T-helper 1 cell treated with Interleukin-12 subunit alpha and Interleukin-12 subunit beta and Interleukin-4 antibody, amounts not matched to agents 30 μg/mL and 1 μg/mL, for 36 hours (primary cell): ENCODE measurements around the gene FGA.
"Not testable (repeated sequence)": the region's sequence is repeated elsewhere in the genome, so short reads cannot be mapped to it uniquely, and the experiment has no call there.

Experiments used
- H3K27ac Mint-ChIP-seq: one replicate; pipeline ENCODE4 v1.8.0; 2021; ENCODE audit warnings: mild to moderate bottlenecking, mixed read lengths
- H3K27me3 Mint-ChIP-seq: one replicate; pipeline ENCODE4 v1.8.0; 2021; ENCODE audit warnings: low read depth, mixed read lengths
- H3K36me3 Mint-ChIP-seq: one replicate; pipeline ENCODE4 v1.8.0; 2021; ENCODE audit warnings: low read depth, mixed read lengths
- H3K4me1 Mint-ChIP-seq: one replicate; pipeline ENCODE4 v1.8.0; 2021; ENCODE audit warnings: low read depth, mixed read lengths
- H3K4me3 Mint-ChIP-seq: one replicate; pipeline ENCODE4 v1.8.0; 2021; ENCODE audit warnings: mild to moderate bottlenecking, moderate library complexity, mixed read lengths
- H3K9me3 Mint-ChIP-seq: one replicate; pipeline ENCODE4 v1.8.0; 2021; ENCODE audit warnings: mixed read lengths

Gene FGA

GRCh38 chr4:154614306-154614705 is 23.8 kb upstream of the FGA start:
- H3K27ac Mint-ChIP-seq = no peak overlapping the region
- peaks cover 5% of the 10 kb centered on the region for H3K9me3 Mint-ChIP-seq
- peaks cover 3% of the 10 kb centered on the region for H3K36me3 Mint-ChIP-seq
- H3K4me3 Mint-ChIP-seq = no peak overlapping the region
- peaks cover 25% of the 10 kb centered on the region for H3K27me3 Mint-ChIP-seq
- H3K4me1 Mint-ChIP-seq = peaks cover 11% of the 10 kb centered on the region

GRCh38 chr4:154612472-154613414 is 22.2 kb upstream of the FGA start, which contains the start of gene FGG:
FGG (minus strand) TSS chr4:154612656; CDS start chr4:154612609, 47 bp downstream.
- Mint-ChIP-seq H3K36me3 (peaks cover 3% of the 10 kb centered on the region), H3K4me3 (no peak within 1 kb of the TSS), H3K27ac (no peak within 1 kb of the TSS), H3K27me3 (peaks cover 35% of the 10 kb centered on the region), H3K4me1 (peaks cover 8% of the 10 kb centered on the region), H3K9me3 (peaks cover 5% of the 10 kb centered on the region)

DNA sequence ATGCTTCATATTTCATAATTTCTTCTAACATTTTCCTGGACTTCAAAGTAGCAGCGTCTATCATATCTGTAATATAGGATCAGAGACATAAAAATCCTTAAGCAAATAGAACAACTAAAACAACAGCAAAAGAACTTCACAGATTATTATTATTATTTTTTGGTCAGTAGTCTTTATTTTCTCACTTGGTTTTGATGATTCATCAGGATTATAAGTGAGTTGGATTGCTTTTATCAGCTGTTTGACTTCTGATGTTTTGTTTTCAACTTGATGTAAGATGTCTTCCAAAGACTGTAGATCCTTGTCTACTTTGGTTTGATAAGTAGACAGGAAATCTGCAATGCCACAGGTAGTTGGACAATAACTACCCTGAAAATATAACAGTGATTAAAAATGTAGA is 21.3 kb upstream of the FGA start:
- H3K36me3 Mint-ChIP-seq = peaks cover under 1% of the 10 kb centered on the region
- H3K4me3 Mint-ChIP-seq = no peak overlapping the region

DNA sequence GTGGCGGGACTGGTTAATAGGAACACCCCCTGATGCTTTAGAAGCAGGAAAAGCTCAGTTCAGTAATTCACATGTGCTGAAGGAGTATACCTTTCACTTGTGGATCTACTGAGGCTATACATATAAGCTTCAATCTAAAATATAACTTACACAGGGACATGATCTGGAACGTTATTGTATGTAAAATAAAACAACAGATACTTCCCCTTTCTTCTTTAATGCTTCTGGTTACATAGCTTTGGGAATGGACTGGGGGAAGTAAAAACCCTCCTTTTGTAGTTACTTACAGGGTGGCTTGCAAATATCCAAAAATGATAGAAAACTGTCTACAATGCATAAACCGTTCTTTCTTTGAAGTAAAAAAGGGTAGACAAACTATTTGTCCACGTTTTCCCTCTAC is 20.0 kb upstream of the FGA start:
- Mint-ChIP-seq H3K4me3 (no peak overlapping the region), H3K27me3 (peaks cover 43% of the 10 kb centered on the region)

More for the DNA sequence above, 21.3 kb upstream of the FGA start:
- Mint-ChIP-seq H3K27ac (no peak overlapping the region), H3K27me3 (peaks cover 39% of the 10 kb centered on the region), H3K9me3 (peaks cover under 1% of the 10 kb centered on the region), H3K4me1 (peaks cover 4% of the 10 kb centered on the region)

GRCh38 chr4:154609532-154609931 is 19.0 kb upstream of the FGA start:
- Mint-ChIP-seq H3K27ac (no peak overlapping the region), H3K9me3 (no peaks in the 10 kb centered on the region), H3K27me3 (peaks cover 43% of the 10 kb centered on the region), H3K36me3 (no peaks in the 10 kb centered on the region), H3K4me3 (no peak overlapping the region), H3K4me1 (no peaks in the 10 kb centered on the region)

More for the DNA sequence above, 20.0 kb upstream of the FGA start:
- Mint-ChIP-seq H3K9me3 (no peaks in the 10 kb centered on the region), H3K27ac (no peak overlapping the region), H3K4me1 (no peaks in the 10 kb centered on the region), H3K36me3 (no peaks in the 10 kb centered on the region)

DNA sequence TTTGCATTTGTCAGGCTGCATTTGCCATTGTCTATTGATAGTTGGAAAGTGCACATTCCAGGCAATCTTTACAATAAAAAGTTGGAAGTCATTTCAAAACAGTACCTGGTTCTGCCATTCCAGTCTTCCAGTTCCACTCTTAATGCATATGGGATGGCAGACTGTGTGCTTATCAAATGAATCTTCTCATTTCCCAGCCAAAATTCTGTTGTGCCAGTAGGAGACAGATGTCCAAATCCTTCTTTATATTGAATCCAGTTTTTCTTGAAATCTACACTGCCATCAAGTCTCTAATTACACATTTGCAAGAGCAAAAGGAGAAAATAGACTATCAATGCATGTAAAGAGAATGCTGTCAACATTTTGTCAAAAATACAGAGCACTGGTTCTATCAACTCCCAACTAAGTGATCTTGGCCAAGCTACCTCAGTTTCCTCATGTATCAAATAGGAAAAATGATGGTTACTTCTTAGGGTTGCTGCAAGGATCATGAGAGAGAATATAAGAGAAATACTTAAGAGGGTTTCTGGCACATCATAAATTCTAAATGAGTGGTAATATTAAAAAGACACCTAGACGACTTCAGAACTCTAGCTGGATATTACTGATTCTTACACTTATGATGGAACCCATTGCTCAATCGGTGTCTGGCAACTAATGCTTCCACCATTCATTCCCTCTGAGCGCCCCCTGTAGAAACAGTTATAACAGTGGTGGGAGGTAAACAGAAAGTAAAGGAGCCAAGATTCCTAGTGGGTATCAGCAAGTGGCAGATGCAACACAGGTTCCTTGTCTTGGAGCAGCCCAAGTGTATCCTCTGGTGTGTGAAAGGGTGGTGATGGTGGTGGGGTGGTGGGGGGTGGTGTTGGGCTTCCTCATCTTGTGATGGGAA is 18.1 kb upstream of the FGA start:
- no peaks in the 10 kb centered on the region for H3K9me3 Mint-ChIP-seq
- H3K27ac Mint-ChIP-seq = no peak overlapping the region
- H3K36me3 Mint-ChIP-seq = no peaks in the 10 kb centered on the region
- H3K4me3 Mint-ChIP-seq = no peak overlapping the region
- peaks cover 39% of the 10 kb centered on the region for H3K27me3 Mint-ChIP-seq
- H3K4me1 Mint-ChIP-seq = no peaks in the 10 kb centered on the region

DNA sequence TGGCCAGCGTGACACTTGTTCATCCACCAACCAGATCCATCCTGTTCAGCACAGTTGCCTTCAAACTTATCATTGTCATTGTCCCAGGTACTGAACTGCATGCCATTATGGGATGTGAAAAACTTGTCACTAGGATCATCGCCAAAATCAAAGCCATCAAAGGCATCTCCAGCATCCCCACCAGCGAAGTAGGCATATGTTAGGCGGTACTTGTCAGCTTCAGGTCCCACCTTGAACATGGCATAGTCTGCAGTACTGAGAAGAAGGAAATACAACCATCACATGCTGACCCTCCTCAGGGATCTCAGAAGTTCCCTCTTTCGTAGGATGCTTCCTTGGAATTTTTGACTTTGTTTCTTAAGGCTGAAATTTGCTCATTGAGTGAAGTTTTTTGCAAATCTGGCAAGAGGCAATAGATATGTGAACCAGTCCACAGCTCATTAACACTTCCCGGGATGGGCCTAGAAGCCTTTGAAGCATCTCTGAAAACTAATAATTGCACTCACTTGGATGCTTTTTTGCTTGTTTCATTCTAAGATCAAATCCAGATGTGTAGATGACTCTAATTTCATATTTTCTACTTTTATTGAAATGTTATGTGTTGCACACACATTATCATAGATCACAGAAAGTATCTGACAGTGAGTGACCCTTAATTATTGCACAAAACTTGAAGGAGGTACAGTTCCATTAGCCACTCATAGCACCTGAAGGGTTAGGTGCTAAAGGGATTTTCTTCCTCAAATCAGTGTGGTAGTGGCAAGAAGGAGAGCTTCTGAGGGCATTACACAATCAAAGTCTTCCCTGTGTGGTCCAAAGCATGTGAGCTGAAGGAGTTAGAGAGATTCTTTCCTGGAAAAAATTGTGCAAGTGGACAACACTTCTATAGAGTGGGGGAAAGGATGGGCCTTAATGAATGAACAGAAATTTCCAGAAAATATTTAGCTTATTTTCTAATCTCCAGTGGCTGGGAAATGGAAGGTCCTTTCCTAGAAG is 16.5 kb upstream of the FGA start:
- H3K27me3 Mint-ChIP-seq = peaks cover 34% of the 10 kb centered on the region
- H3K4me1 Mint-ChIP-seq = no peaks in the 10 kb centered on the region
- no peak overlapping the region for H3K27ac Mint-ChIP-seq

GRCh38 chr4:154604696-154605200 is 14.2 kb upstream of the FGA start:
- H3K4me3 Mint-ChIP-seq = no peak overlapping the region
- H3K9me3 Mint-ChIP-seq = no peaks in the 10 kb centered on the region
- no peaks in the 10 kb centered on the region for H3K36me3 Mint-ChIP-seq
- H3K27ac Mint-ChIP-seq = no peak overlapping the region
- peaks cover 25% of the 10 kb centered on the region for H3K27me3 Mint-ChIP-seq
- H3K4me1 Mint-ChIP-seq = no peaks in the 10 kb centered on the region

More for the DNA sequence above, 16.5 kb upstream of the FGA start:
- Mint-ChIP-seq H3K36me3 (no peaks in the 10 kb centered on the region), H3K4me3 (no peak overlapping the region), H3K9me3 (no peaks in the 10 kb centered on the region)

DNA sequence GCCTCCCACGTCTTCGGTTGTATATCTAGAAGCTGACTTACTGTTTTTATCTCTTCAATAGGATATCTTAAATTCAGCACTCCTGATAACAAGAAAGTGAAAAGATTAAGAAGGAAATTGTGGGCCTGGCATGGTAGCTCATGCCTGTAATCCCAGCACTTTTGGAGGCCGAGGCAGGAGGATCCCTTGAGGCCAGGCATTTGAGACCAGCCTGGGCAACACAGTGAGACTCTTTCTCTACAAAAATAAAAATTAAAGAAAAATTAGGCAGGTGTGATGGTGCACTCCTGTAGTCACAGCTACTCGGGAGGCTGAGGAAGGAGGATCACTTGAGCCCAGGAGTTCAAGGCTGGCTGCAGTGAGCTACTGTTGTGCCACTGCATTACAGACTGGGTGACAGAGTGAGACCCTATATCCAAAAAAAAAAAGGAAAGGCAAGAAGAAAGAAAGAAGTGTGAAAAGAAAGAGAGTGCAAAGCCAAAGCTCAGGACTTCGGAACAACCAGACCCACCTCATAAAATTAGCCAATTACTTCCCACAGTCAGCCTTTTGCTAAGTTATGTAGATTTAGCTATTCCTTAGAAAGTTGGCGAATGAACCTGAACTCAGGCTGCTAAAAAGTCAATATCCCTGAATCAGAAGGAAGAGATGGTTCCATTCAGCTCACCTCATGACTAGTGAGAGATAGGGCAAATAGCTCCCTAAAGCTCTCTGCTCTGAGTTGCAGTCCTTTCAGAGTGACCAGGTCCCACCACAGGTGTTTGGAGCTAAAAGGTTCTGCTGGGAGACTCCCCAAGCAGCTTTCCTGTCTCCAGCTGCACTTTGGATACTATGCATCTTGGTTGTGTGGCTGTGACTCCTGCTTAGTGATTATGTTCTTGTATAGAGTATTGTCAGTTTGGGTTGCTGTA is 12.7 kb upstream of the FGA start:
- Mint-ChIP-seq H3K9me3 (no peaks in the 10 kb centered on the region), H3K27me3 (peaks cover 15% of the 10 kb centered on the region), H3K27ac (no peak overlapping the region), H3K36me3 (no peaks in the 10 kb centered on the region), H3K4me3 (no peak overlapping the region), H3K4me1 (no peaks in the 10 kb centered on the region)

GRCh38 chr4:154602404-154603020 is 12.0 kb upstream of the FGA start:
- H3K9me3 Mint-ChIP-seq = no peaks in the 10 kb centered on the region
- peaks cover 14% of the 10 kb centered on the region for H3K27me3 Mint-ChIP-seq
- H3K4me1 Mint-ChIP-seq = no peaks in the 10 kb centered on the region
- no peaks in the 10 kb centered on the region for H3K36me3 Mint-ChIP-seq
- H3K27ac Mint-ChIP-seq = no peak overlapping the region
- H3K4me3 Mint-ChIP-seq = no peak overlapping the region

DNA sequence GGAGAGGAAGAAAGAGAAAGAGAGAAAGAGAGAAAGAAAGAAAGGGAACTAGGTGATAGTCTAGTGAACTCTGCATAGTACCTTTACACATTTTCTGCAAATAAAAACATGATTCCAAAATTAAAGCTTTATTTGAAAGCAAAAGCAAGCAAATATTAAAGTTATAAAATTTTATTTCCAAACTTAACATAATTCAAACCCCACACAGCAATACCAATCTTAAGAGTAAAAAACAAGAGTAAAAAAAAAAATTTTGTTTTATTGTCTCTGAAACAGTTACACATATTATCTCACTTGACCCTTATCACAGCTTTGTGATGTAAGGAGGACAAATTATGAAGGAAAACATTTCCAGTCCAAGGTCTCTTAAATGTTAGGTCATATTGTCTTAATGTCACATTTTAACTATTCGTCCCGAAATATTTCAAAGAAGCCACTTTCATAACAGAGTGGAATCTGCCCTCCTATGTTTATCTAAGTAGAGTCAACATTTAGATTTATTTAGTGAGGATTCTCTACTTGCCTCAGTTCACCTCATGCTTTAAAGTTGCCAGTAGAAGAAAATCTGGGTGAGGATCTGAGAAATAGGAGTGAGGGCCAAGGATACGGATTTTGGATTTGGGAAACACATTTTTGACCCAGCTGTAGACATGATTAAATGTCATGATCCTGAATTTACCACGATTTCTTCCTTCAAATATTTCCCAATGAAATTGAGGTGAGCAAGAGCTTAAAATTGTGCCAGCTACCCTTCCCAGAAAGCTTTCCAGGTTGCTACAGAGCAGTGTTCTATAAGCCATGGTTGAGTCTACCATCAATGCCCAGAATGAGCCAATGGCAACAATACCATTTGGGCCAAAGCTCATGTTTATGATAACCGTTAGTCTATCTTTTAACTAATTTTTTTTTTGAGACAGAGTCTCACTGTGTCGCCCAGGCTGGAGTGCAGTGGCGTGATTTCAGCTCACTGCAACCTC is 7.5 kb upstream of the FGA start:
- Mint-ChIP-seq H3K4me3 (no peak overlapping the region), H3K27me3 (peaks cover 6% of the 10 kb centered on the region), H3K4me1 (no peaks in the 10 kb centered on the region), H3K36me3 (no peaks in the 10 kb centered on the region), H3K27ac (no peak overlapping the region), H3K9me3 (no peaks in the 10 kb centered on the region)

DNA sequence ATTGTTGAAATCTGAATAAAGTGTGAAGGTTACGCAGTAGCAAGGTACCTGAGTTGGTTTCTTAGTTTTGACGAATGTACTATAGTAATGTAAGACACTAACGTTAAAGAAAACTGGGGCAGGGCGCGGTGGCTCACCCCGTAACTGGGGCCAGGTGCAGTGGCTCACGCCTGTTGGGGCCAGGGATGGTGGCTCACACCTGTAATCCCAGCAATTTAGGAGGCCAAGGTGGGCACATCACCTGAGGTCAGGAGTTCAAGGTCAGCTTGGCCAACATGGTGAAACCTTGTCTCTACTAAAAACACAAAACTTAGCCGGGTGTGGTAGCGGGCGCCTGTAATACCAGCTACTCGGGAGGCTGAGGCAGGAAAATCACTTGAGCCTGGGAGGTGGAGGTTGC is 6.7 kb upstream of the FGA start:
- not testable (repeated sequence) for H3K4me3 Mint-ChIP-seq, H3K9me3 Mint-ChIP-seq

More for the DNA sequence above, 6.7 kb upstream of the FGA start:
- not testable (repeated sequence) for H3K27ac Mint-ChIP-seq, H3K36me3 Mint-ChIP-seq, H3K27me3 Mint-ChIP-seq, H3K4me1 Mint-ChIP-seq
